ENCODE results near the gene KLHL29.

GRCh38 chr2:23379220-23379695, 5.7 kb upstream of the KLHL29 start:
- TF ChIP-seq POLR2AphosphoS5 (IDR thresholded peaks at IDR 0.05; ENCODE audit: low read depth, low read length), result no peak
- TF ChIP-seq EP300 (IDR thresholded peaks at IDR 0.05; ENCODE audit: borderline replicate concordance in 1 of 2, low read depth in 1 of 2, low read length in 1 of 2), result no peak
- TF ChIP-seq SMC3 (IDR thresholded peaks at IDR 0.05; ENCODE audit: low read depth, low read length), result no peak
- no peak for TF ChIP-seq ELF1 (IDR thresholded peaks at IDR 0.05)
- TF ChIP-seq TCF12 (IDR thresholded peaks at IDR 0.05), result no peak
- no peak for TF ChIP-seq CTCF (IDR thresholded peaks at IDR 0.05)
- TF ChIP-seq REST (IDR thresholded peaks at IDR 0.05; ENCODE audit: low read depth, low read length), result no peak

Data from SK-N-SH (cell line).